HCT116 (cell line): ENCODE results near the gene CALHM4. TPM values are rescaled to one million over a fixed set of nuclear protein-coding genes. Genes with fewer than 3 reads are reported as not detected.

ENCODE experiments used
- ATAC-seq: fragments of 200-7000 bp; cut with Tn5 transposase; 2 replicates; pipeline ENCODE4 v1.9.1; 2020; ENCODE audit warnings: mild to moderate bottlenecking, moderate library complexity
- BruUV-seq: library from RNA; stranded (reverse); fragments of 400-500 nt; replicated peaks from 2 replicates; lab custom pipeline; 2021; lab: Mats Ljungman, UMichigan
- CTCF ChIA-PET: fragments of 300-600 bp; sonication (Branson Sonifier 250); formaldehyde crosslinking; loops from one replicate; lab custom pipeline; 2021; ENCODE audit warnings: antibody characterized with exemption; lab: Charles Lee
- POLR2A ChIA-PET: fragments of 300-600, 350-600 bp; sonication (Branson Sonifier 250); formaldehyde crosslinking; loops from one replicate; lab custom pipeline; 2021; ENCODE audit warnings: antibody characterized with exemption; lab: Charles Lee
- RAD21 ChIA-PET, 2 experiments: fragments of 300-600 bp; sonication (Branson Sonifier 250); formaldehyde crosslinking; loops; one replicate each; lab custom pipeline; 2023; ENCODE audit warnings: low total read pairs in 2 of 2; ENCODE audit not compliant: uncharacterized antibody in 2 of 2, unreplicated experiment in 2 of 2, low non-redundant PET in 1 of 2; lab: Charles Lee
- DNase-seq: peaks from one replicate; pipeline ENCODE4 v3.0.0-alpha.2; 2010; ENCODE audit warnings: low read depth, low spot score
- H2AFZ ChIP-seq: fragments of 200-600 bp; shearing (Covaris generic), sonication (generic); 2 replicates; pipeline ENCODE4 v1.6.1; 2017; ENCODE audit warnings: low read depth, mixed run types, mixed read lengths, antibody characterized with exemption, low read length; ENCODE audit not compliant: poor library complexity, severe bottlenecking
- H3K27ac ChIP-seq: 2 replicates; pipeline ENCODE4 v1.5.1; 2012; ENCODE audit warnings: low read depth, low read length
- H3K27me3 ChIP-seq: fragments of 200-600 bp; sonication (generic); 2 replicates; pipeline ENCODE4 v1.6.1; 2016; ENCODE audit warnings: mixed run types, low read length, mixed read lengths; ENCODE audit not compliant: insufficient read depth
- H3K36me3 ChIP-seq, 2 experiments: fragments of 200-500 bp in 1 of 2; fragments of 200-600 bp in 1 of 2; sonication (Bioruptor generic) in 1 of 2; sonication (generic) in 1 of 2; 2 replicates each; pipeline versions ENCODE4 v1.5.1 to v1.6.1; 2014 to 2016; ENCODE audit warnings: low read length in 2 of 2, inconsistent platforms in 1 of 2, mixed read lengths in 1 of 2, mixed run types in 1 of 2; ENCODE audit not compliant: insufficient read depth in 2 of 2, control insufficient read depth in 1 of 2
- H3K4me1 ChIP-seq, 2 experiments: fragments of 200-600 bp in 1 of 2; sonication (generic) in 1 of 2; 2 replicates each; pipeline versions ENCODE4 v1.5.1 to v1.6.1; 2012 to 2017; ENCODE audit warnings: low read length in 2 of 2, inconsistent platforms in 1 of 2, mild to moderate bottlenecking in 1 of 2, mixed read lengths in 1 of 2, mixed run types in 1 of 2, moderate library complexity in 1 of 2; ENCODE audit not compliant: insufficient read depth in 2 of 2, control insufficient read depth in 1 of 2
- H3K4me2 ChIP-seq: fragments of 200-600 bp; sonication (generic); 2 replicates; pipeline ENCODE4 v1.6.1; 2017; ENCODE audit warnings: mixed run types, low read length, mixed read lengths
- H3K4me3 ChIP-seq, 2 experiments: fragments of 200-600 bp in 1 of 2; sonication (generic) in 1 of 2; replicated peaks in 1 of 2; 2 replicates each; pipeline ENCODE4 v1.5.1; 2011 to 2016; ENCODE audit warnings: low read length in 2 of 2, control low read depth in 1 of 2, low read depth in 1 of 2, mild to moderate bottlenecking in 1 of 2, mixed read lengths in 1 of 2, mixed run types in 1 of 2
- H3K79me2 ChIP-seq: fragments of 200-600 bp; sonication (generic); 2 replicates; pipeline ENCODE4 v1.6.1; 2017; ENCODE audit warnings: mild to moderate bottlenecking, mixed run types, low read length, moderate library complexity, mixed read lengths; ENCODE audit not compliant: insufficient read depth
- H3K9ac ChIP-seq: fragments of 200-600 bp; sonication (generic); 2 replicates; pipeline ENCODE4 v1.6.1; 2016; ENCODE audit warnings: low read length, mixed read lengths
- H3K9me2 ChIP-seq: fragments of 200-600 bp; sonication (generic), shearing (Covaris generic); 2 replicates; pipeline ENCODE4 v1.6.1; 2017; ENCODE audit warnings: mixed run types, mild to moderate bottlenecking, moderate library complexity; ENCODE audit not compliant: insufficient read depth
- H3K9me3 ChIP-seq, 2 experiments: fragments of 200-500 bp in 1 of 2; fragments of 200-600 bp in 1 of 2; sonication (Bioruptor generic) in 1 of 2; sonication (generic) in 1 of 2; 2 replicates each; pipeline ENCODE4 v1.6.1; 2014 to 2017; ENCODE audit warnings: low read length in 2 of 2, mixed read lengths in 2 of 2, inconsistent platforms in 1 of 2, low read depth in 1 of 2, mild to moderate bottlenecking in 1 of 2, mixed run types in 1 of 2, moderate library complexity in 1 of 2; ENCODE audit not compliant: control insufficient read depth in 1 of 2, insufficient read depth in 1 of 2
- H4K20me1 ChIP-seq: fragments of 200-600 bp; sonication (generic), shearing (Covaris generic); 2 replicates; pipeline ENCODE4 v1.6.1; 2017; ENCODE audit warnings: mixed run types, mild to moderate bottlenecking, moderate library complexity; ENCODE audit not compliant: insufficient read depth
- CBX3 ChIP-seq: IDR thresholded peaks from 2 replicates; pipeline ENCODE4 v1.6.1; 2012; ENCODE audit warnings: low read depth
- CEBPB ChIP-seq: IDR thresholded peaks from 2 replicates; pipeline ENCODE4 v1.6.1; 2012; ENCODE audit warnings: low read depth
- EGR1 ChIP-seq: IDR thresholded peaks from 2 replicates; pipeline ENCODE4 v1.6.1; 2012; ENCODE audit warnings: low read depth
- ELF1 ChIP-seq: IDR thresholded peaks from 2 replicates; pipeline ENCODE4 v1.6.1; 2012; ENCODE audit warnings: low read depth, borderline replicate concordance
- EZH2 ChIP-seq: fragments of 200-600 bp; sonication (generic); IDR thresholded peaks from 2 replicates; pipeline ENCODE4 v1.6.1; 2017; ENCODE audit warnings: antibody characterized with exemption, mixed run types
- FOSL1 ChIP-seq: IDR thresholded peaks from 2 replicates; pipeline ENCODE4 v1.6.1; 2012; ENCODE audit warnings: low read depth
- POLR2AphosphoS5 ChIP-seq: IDR thresholded peaks from 2 replicates; pipeline ENCODE4 v1.6.1; 2011; ENCODE audit warnings: mild to moderate bottlenecking, low read depth, low read length, moderate library complexity
- RAD21 ChIP-seq: IDR thresholded peaks from 2 replicates; pipeline ENCODE4 v1.6.1; 2012; ENCODE audit warnings: low read depth, mild to moderate bottlenecking
- SIN3A ChIP-seq: IDR thresholded peaks from 2 replicates; pipeline ENCODE4 v1.6.1; 2012; ENCODE audit warnings: low read depth
- SP1 ChIP-seq: IDR thresholded peaks from 2 replicates; pipeline ENCODE4 v1.6.1; 2012; ENCODE audit warnings: low read depth
- YY1 ChIP-seq: IDR thresholded peaks from 2 replicates; pipeline ENCODE4 v1.6.1; 2011; ENCODE audit warnings: low read length, low read depth, moderate library complexity, mild to moderate bottlenecking; ENCODE audit not compliant: insufficient replicate concordance; ENCODE audit errors: extremely low read depth
- ZFX ChIP-seq: fragments of 450-650 bp; IDR thresholded peaks from 2 replicates; pipeline ENCODE4 v1.6.1; 2017
- ZNF274 ChIP-seq: fragments of 200-500 bp; sonication (Bioruptor generic); IDR thresholded peaks from 2 replicates; pipeline ENCODE4 v1.6.1; 2014; ENCODE audit warnings: mild to moderate bottlenecking, low read depth, low read length, inconsistent platforms
- intact Hi-C: fragments of 100-400 bp; cut with micrococcal nuclease; formaldehyde crosslinking; loops from 2 replicates; pipeline ENCODE4 v1.10.0; 2022
- total RNA-seq: library from RNA; stranded (reverse); gene quantifications from one replicate; pipeline ENCODE4 v1.2.1, GENCODE V29; 2021; ENCODE audit not compliant: unreplicated experiment
- TF ChIP-seq, protein P1 (sequence below): IDR thresholded peaks from 2 replicates; pipeline ENCODE4 v1.6.1; 2011; ENCODE audit warnings: mild to moderate bottlenecking, low read length, moderate library complexity; ENCODE audit not compliant: insufficient replicate concordance; ENCODE audit errors: extremely low read depth
- TF ChIP-seq, protein P2 (sequence below), 3 experiments: fragments of 200-600 bp in 1 of 3; sonication (generic) in 1 of 3; IDR thresholded peaks in 2 of 3; conservative IDR thresholded peaks in 1 of 3; 2 replicates each; pipeline ENCODE4 v1.5.1; 2012 to 2017; ENCODE audit warnings: low read depth in 2 of 3, low read length in 2 of 3, antibody characterized with exemption in 1 of 3, borderline replicate concordance in 1 of 3, control low read depth in 1 of 3, mild to moderate bottlenecking in 1 of 3, mixed read lengths in 1 of 3, mixed run types in 1 of 3, moderate library complexity in 1 of 3; ENCODE audit not compliant: insufficient read depth in 1 of 3
- TF ChIP-seq, protein P3 (sequence below): IDR thresholded peaks from 2 replicates; pipeline ENCODE4 v1.6.1; 2012
- TF ChIP-seq, protein P4 (sequence below): IDR thresholded peaks from 2 replicates; pipeline ENCODE4 v1.6.1; 2012
- TF ChIP-seq, protein P5 (sequence below): IDR thresholded peaks from 2 replicates; pipeline ENCODE4 v1.6.1; 2012; ENCODE audit warnings: low read depth

CALHM4 gene
- total RNA-seq, 1 experiment from 2014 or later: not detected

DNA sequence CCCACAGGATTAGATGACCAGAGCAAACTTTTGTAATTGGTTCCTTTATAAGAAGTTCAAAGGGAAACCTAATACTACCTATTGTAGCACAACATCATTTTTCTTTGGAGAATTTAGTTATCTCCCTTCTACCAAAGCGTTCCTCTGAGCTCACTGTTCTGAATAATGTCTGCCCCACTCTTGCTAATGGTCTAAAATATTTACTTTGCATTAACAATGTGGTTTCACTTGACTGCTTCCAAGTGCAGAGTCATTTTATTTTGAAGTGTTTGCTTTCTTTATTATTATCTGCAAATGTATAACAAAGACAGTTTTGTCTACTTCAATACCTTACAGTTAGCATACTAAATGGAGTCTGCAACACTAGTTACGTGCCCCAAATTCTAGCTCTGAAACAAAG, 23.1 kb upstream of the CALHM4 start:
- no peaks in the 10 kb centered on the region for H3K79me2 ChIP-seq
- no peaks in the 10 kb centered on the region for H3K36me3 ChIP-seq
- H2AFZ ChIP-seq: no peak overlapping the region
- intact Hi-C loops: loop anchor here (5.0 kb wide), 1 partner anchor 263 kb away; no protein-coding TSS in a partner anchor
- ChIA-PET CTCF (interaction anchor here (1.1 kb wide), 1 partner anchor 243 kb away, joined by 6 read pairs; no protein-coding TSS in a partner anchor), RAD21 (no interaction called here), POLR2A (no interaction called here)
- H3K4me1 ChIP-seq: peaks cover 3 to 17% of the 10 kb centered on the region in 2 experiments; a peak in 3 of 4 replicates
- no peak for DNase-seq
- no peaks in the 10 kb centered on the region for H4K20me1 ChIP-seq
- H3K4me2 ChIP-seq: no peak overlapping the region
- no peak overlapping the region for H3K4me3 ChIP-seq
- H3K9me2 ChIP-seq: no peaks in the 10 kb centered on the region
- H3K27ac ChIP-seq: no peak overlapping the region
- H3K9ac ChIP-seq: no peak overlapping the region
- no TSS peak for BruUV-seq
- no peaks in the 10 kb centered on the region for H3K9me3 ChIP-seq
- no peak for ATAC-seq
- TF ChIP-seq SP1 (no peak), RAD21 (no peak), ZFX (no peak), ELF1 (no peak), CBX3 (no peak), EZH2 (no peak), POLR2AphosphoS5 (no peak), YY1 (no peak), CEBPB (no peak), EGR1 (no peak), SIN3A (no peak), ZNF274 (no peak), FOSL1 (no peak)
- TF ChIP-seq, protein P1, sequence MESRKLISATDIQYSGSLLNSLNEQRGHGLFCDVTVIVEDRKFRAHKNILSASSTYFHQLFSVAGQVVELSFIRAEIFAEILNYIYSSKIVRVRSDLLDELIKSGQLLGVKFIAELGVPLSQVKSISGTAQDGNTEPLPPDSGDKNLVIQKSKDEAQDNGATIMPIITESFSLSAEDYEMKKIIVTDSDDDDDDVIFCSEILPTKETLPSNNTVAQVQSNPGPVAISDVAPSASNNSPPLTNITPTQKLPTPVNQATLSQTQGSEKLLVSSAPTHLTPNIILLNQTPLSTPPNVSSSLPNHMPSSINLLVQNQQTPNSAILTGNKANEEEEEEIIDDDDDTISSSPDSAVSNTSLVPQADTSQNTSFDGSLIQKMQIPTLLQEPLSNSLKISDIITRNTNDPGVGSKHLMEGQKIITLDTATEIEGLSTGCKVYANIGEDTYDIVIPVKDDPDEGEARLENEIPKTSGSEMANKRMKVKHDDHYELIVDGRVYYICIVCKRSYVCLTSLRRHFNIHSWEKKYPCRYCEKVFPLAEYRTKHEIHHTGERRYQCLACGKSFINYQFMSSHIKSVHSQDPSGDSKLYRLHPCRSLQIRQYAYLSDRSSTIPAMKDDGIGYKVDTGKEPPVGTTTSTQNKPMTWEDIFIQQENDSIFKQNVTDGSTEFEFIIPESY: no peak
- TF ChIP-seq, protein P2, sequence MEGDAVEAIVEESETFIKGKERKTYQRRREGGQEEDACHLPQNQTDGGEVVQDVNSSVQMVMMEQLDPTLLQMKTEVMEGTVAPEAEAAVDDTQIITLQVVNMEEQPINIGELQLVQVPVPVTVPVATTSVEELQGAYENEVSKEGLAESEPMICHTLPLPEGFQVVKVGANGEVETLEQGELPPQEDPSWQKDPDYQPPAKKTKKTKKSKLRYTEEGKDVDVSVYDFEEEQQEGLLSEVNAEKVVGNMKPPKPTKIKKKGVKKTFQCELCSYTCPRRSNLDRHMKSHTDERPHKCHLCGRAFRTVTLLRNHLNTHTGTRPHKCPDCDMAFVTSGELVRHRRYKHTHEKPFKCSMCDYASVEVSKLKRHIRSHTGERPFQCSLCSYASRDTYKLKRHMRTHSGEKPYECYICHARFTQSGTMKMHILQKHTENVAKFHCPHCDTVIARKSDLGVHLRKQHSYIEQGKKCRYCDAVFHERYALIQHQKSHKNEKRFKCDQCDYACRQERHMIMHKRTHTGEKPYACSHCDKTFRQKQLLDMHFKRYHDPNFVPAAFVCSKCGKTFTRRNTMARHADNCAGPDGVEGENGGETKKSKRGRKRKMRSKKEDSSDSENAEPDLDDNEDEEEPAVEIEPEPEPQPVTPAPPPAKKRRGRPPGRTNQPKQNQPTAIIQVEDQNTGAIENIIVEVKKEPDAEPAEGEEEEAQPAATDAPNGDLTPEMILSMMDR (IDR thresholded peaks at IDR 0.05 in 2 of 3, conservative IDR thresholded peaks at IDR 0.05 in 1 of 3; ENCODE audit: borderline replicate concordance in 1 of 3, insufficient read depth in 1 of 3, low read depth in 2 of 3, low read length in 2 of 3): no peak
- TF ChIP-seq, protein P3, sequence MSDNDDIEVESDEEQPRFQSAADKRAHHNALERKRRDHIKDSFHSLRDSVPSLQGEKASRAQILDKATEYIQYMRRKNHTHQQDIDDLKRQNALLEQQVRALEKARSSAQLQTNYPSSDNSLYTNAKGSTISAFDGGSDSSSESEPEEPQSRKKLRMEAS: no peak
- TF ChIP-seq, protein P4, sequence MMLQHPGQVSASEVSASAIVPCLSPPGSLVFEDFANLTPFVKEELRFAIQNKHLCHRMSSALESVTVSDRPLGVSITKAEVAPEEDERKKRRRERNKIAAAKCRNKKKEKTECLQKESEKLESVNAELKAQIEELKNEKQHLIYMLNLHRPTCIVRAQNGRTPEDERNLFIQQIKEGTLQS: no peak
- TF ChIP-seq, protein P5, sequence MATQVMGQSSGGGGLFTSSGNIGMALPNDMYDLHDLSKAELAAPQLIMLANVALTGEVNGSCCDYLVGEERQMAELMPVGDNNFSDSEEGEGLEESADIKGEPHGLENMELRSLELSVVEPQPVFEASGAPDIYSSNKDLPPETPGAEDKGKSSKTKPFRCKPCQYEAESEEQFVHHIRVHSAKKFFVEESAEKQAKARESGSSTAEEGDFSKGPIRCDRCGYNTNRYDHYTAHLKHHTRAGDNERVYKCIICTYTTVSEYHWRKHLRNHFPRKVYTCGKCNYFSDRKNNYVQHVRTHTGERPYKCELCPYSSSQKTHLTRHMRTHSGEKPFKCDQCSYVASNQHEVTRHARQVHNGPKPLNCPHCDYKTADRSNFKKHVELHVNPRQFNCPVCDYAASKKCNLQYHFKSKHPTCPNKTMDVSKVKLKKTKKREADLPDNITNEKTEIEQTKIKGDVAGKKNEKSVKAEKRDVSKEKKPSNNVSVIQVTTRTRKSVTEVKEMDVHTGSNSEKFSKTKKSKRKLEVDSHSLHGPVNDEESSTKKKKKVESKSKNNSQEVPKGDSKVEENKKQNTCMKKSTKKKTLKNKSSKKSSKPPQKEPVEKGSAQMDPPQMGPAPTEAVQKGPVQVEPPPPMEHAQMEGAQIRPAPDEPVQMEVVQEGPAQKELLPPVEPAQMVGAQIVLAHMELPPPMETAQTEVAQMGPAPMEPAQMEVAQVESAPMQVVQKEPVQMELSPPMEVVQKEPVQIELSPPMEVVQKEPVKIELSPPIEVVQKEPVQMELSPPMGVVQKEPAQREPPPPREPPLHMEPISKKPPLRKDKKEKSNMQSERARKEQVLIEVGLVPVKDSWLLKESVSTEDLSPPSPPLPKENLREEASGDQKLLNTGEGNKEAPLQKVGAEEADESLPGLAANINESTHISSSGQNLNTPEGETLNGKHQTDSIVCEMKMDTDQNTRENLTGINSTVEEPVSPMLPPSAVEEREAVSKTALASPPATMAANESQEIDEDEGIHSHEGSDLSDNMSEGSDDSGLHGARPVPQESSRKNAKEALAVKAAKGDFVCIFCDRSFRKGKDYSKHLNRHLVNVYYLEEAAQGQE: no peak
- no peaks in the 10 kb centered on the region for H3K27me3 ChIP-seq
